DOHH2 (cell line): Measurements from ENCODE around the gene RFX6.
A peak's percentile ranks its signal among the peaks of the same experiment; 100 is the strongest.

ENCODE experiments used
- EZH2phosphoT487 ChIP-seq: fragments of 200-600 bp; sonication (generic); IDR thresholded peaks from 2 replicates; pipeline ENCODE4 v1.6.1; 2017; ENCODE audit warnings: borderline replicate concordance, mild to moderate bottlenecking, antibody characterized with exemption, low read length, moderate library complexity, mixed read lengths
- TF ChIP-seq, protein P1 (sequence below): fragments of 200-600 bp; sonication (generic); IDR thresholded peaks from one replicate; pipeline ENCODE4 v1.5.1; 2014; ENCODE audit warnings: antibody characterized with exemption, mild to moderate bottlenecking, low read depth, low read length; ENCODE audit not compliant: poor library complexity, severe bottlenecking

DNA sequence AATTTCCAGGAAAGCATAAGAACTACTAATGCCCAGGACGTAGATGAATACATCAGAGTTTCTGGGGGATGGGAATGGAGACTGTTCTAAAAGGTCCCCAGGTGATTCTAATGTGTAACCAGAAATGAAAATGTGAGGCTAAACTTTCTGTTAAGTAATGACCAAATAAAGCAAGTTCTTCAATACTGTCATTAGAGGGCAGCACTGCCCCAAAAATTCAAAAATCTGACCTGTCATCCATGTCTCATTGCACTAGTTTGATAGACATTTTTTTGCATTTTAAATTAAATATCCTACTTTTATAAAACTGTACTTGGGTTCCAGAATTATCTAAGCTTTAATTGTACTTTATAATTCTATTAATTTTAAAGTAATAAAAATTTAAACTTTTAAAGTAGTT is 94.9 kb downstream of the RFX6 start:
- TF ChIP-seq, protein P1, sequence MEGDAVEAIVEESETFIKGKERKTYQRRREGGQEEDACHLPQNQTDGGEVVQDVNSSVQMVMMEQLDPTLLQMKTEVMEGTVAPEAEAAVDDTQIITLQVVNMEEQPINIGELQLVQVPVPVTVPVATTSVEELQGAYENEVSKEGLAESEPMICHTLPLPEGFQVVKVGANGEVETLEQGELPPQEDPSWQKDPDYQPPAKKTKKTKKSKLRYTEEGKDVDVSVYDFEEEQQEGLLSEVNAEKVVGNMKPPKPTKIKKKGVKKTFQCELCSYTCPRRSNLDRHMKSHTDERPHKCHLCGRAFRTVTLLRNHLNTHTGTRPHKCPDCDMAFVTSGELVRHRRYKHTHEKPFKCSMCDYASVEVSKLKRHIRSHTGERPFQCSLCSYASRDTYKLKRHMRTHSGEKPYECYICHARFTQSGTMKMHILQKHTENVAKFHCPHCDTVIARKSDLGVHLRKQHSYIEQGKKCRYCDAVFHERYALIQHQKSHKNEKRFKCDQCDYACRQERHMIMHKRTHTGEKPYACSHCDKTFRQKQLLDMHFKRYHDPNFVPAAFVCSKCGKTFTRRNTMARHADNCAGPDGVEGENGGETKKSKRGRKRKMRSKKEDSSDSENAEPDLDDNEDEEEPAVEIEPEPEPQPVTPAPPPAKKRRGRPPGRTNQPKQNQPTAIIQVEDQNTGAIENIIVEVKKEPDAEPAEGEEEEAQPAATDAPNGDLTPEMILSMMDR: peak; percentile 59
- no peak for TF ChIP-seq EZH2phosphoT487
